NCI-H526 treated with DMSO at 0.1 percent for 48 hours (cell line): ENCODE results near the gene NFKBIE.

Experiments used
- DNase-seq: peaks from one replicate; lab custom pipeline; 2025; lab: John Stamatoyannopoulos, UW

The NFKBIE gene

GRCh38 chr6:44297063-44298038 is 32.0 kb upstream of the NFKBIE start:
- DNase-seq, result no peak

DNA sequence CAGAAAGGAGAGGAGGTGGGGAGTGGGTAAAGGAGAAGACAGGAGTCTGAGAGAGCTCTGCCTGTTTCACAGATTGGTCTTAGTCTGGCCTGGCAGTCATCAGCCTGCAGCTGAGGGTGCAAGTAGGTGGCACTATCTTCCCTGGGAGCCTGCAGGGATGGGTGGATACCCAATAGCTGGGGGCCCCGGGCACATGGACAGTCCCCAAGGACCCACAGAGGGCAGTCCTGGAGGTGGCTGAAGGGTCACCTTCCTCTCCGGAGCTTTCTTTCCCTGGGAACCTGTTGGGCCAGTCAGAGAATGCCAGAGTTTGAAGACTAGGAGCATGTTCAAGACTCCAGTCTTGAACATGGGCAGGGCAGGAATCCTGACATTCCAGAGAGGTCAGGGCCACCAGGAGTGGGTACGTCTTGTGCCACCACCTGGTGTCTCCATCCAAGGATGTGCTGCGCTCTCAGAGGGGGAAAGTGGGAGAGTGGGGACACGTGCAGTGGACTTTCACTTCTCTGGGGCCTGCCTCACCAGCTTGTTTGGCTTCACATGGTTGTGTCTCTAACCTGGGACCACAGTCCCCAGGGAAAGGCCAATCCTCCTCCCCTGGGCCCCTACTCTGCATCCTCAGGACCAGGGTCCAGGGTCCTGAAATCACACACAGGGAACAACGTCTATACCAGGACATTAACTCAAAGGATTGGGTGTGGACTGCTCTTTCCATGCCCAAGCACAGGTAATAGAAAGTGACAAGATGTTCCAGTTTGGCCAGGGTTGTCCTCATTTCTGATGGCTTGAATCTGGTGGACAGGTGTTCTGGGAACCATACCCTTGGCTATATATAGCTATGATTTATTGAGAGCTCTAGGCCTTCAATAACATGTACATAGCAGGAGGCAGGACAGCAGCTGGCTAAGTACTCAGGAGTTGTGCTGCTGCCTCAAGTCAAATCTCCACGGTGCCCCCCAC is 29.8 kb upstream of the NFKBIE start:
- no peak for DNase-seq

DNA sequence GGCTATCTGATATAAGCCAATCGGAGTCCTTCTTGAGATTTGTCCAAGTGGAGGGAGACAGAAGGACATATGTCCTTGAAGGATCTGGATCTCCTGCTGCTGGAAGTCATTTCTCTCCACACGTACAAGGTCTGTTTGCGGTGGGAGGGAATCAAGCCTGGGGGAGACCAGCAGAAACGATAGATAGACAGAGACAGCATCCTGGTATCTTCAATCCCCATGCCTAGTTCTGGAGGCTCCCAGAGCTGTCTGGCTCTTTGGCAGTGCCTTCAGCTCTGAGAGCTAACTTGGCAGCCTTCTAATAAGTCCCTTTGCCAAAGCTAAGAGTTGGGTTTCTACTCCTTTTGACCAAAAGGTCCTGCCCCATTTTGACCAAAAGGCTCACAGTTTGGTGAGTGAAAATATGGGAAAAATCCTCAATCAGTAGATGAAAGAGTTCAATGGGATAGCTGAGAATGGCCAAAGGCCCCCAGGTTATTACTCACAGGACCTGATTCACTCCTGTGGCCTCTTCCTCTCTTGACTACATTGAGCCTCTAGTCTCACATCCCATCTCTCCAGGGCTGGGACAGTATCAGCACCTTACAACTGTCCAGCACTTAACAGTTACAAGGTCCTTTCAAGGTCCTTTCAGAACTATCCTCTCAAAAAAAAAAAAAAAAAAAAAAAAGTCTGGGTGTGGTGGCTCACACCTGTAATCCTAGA is 27.5 kb upstream of the NFKBIE start:
- no peak for DNase-seq

DNA sequence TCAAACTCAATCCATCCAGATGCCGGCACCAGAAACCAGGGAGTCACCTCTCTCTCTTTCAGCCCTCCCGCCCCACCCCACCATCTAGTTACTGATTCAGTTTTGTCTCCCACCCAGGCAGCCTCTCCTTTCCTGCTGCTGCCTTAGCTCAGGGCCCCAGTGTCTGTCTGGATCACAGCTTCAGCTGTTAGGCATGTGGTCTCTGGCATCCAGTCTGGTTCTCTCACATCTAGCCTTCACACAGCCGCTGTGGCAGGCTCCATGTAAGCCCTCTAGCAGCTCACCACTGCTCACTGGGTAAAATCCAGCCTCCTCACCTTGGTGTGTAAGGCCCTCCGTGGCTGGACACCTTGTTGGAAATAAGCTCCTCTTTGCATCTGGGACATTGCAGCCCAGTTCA is 26.5 kb upstream of the NFKBIE start:
- no peak for DNase-seq

GRCh38 chr6:44289726-44290260 is 24.4 kb upstream of the NFKBIE start:
- DNase-seq, result no peak

- no peak for DNase-seq
Measured at GRCh38 chr6:44286747-44287146, 21.4 kb upstream of the NFKBIE start.

DNA sequence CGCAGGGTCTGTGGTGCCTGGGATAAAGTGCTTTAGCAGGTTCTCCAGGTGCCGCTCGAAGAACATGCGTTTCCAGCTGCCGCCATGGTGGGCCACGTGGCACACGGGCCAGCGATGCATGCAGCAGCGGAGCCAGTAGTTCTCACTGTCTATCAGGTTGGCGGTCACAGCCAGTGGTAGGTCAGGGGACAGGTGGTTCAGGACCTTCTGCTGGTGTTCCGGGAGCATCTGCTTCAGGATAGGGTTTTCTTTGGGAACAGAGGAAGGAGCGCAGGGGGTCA is 20.9 kb upstream of the NFKBIE start:
- no peak for DNase-seq

GRCh38 chr6:44285552-44286284 is 20.4 kb upstream of the NFKBIE start:
- DNase-seq, result no peak

DNA sequence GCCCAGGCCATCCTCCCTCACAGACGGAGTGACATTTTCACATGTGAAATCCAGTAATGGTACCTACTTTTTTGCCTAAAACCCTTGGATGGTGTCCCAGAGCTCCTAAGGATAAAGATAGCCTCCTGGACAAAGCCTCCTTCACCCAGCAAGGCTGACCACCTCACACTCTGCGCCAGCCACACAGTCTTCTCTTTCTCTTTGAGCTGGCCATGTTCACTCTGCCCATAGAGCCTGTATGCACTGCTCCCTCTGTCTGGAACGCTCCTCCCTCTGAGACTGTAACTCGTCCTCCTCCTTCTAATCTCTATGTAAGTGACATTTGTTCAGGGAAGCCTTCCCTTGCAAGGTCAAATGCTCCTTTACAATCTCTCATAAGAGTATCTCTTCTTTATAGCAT is 19.5 kb upstream of the NFKBIE start:
- no peak for DNase-seq

DNA sequence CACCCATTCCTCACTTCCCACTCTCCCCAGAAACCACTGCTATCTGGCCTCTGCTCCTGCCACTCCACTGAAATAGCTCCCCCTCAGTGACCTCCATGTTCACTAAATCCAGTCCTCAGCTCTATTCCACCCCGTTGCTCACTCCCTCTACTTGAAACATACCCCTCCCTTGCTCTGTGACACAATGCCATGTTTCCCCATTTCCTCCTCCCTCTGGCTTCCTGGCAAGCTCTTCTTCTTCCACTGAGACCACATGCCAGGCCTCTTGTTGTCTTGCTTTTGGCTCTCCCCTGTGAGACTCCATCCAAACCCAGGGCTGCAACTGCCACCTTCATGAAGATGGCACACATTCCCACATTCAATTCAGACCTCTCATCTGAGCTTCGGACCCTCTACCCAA is 18.8 kb upstream of the NFKBIE start:
- no peak for DNase-seq

- no peak for DNase-seq
Measured at GRCh38 chr6:44278774-44279697, 13.7 kb upstream of the NFKBIE start.

DNA sequence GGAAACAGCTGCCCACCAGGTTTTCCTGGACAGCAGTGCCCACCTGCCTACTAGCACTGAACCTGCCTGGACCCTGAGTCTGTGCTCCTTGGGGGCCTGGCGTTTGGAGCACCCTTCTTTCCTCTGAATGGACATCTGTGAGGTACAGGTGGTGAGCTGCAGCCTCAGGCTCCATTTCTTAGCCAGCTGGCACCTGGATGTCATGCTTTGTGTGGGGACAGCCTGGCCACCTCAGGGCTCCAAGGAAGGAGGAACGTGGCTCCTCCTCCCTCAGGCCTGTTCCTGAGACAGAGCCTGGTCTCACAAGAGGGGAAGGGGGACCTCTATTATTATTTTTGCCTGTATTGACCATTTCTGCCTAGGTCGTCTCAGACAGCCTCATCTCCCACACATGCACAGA is 13.0 kb upstream of the NFKBIE start:
- DNase-seq, result no peak

DNA sequence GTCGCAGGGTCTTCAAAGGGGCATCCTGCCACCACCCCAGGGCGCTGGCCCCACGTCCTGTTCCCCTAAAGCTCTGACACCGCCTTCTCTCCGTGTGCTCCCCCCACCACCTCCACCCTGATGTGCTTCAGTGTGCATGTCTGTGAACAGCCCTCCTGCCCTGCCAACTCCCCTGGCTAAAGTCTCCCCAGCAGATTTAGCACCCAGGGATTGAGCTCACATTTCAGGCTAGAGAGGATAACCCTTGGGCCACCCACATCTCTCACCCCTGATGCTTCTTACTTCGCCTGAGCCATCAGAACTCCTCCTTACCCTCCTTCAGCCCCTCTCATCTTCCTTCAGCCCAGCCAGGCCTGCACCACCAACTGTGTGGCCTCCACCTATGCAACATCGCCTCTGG is 12.4 kb upstream of the NFKBIE start:
- no peak for DNase-seq

- DNase-seq, result no peak
Measured at GRCh38 chr6:44276667-44277640, 11.6 kb upstream of the NFKBIE start.

GRCh38 chr6:44275749-44276648 is 10.6 kb upstream of the NFKBIE start:
- no peak for DNase-seq

GRCh38 chr6:44275271-44275748 is 10.0 kb upstream of the NFKBIE start:
- no peak for DNase-seq

GRCh38 chr6:44273617-44274016 is 8.3 kb upstream of the NFKBIE start:
- DNase-seq, result no peak
